ENCODE data around the gene CISH.

CISH gene

GRCh38 chr3:50568947-50569749 lies 42.4 kb downstream of the CISH start, which contains the start of gene HEMK1:
TSS of gene HEMK1 (plus strand) at chr3:50569522. CDS start at chr3:50571105, 1,583 bp downstream.
- peak; percentile 94 for DNase-seq

- peak; percentile 95 for DNase-seq
Observed at GRCh38 chr3:50567386-50568167, 44.0 kb downstream of the CISH start, which contains the start of gene C3orf18. TSS of gene C3orf18 (minus strand) at chr3:50567747. CDS start at chr3:50565699, 2,048 bp downstream.

GRCh38 chr3:50567011-50567385 lies 44.6 kb downstream of the CISH start:
- DNase-seq = no peak

GRCh38 chr3:50564321-50564720 lies 47.3 kb downstream of the CISH start:
- DNase-seq = no peak

- no peak for DNase-seq
Observed at GRCh38 chr3:50563867-50564266, 47.7 kb downstream of the CISH start.

- no peak for DNase-seq
Observed at GRCh38 chr3:50562861-50563260, 48.7 kb downstream of the CISH start.

GRCh38 chr3:50559702-50560101 lies 51.9 kb downstream of the CISH start:
- DNase-seq = no peak

GRCh38 chr3:50557915-50558314 lies 53.7 kb downstream of the CISH start:
- no peak for DNase-seq

- no peak for DNase-seq
Observed at GRCh38 chr3:50557106-50557505, 54.5 kb downstream of the CISH start.
